DND-41 (cell line): ENCODE data around the gene NKTR.

ENCODE experiments used
- CTCF ChIP-seq: IDR thresholded peaks from 2 replicates; pipeline ENCODE4 v1.5.1; 2012; ENCODE audit warnings: borderline replicate concordance, low read length, moderate library complexity, mild to moderate bottlenecking; ENCODE audit not compliant: poor library complexity, severe bottlenecking; ENCODE audit errors: extremely low read depth
- EZH2 ChIP-seq: IDR thresholded peaks from 3 replicates; pipeline ENCODE4 v1.6.1; 2012; ENCODE audit warnings: borderline replicate concordance, low read depth, mild to moderate bottlenecking, moderate library complexity, low read length, inconsistent platforms; ENCODE audit not compliant: severe bottlenecking

GRCh38 chr3:42552830-42553229, 47.7 kb upstream of the NKTR start:
- no peak for TF ChIP-seq CTCF
- no peak for TF ChIP-seq EZH2
